Esophagus (tissue), 2 donors: Measurements from ENCODE around the gene RAX. TPM values are rescaled to one million over a fixed set of nuclear protein-coding genes. Genes with fewer than 3 reads are reported as not detected.

Source experiments
- H3K27ac ChIP-seq, 2 donors: one replicate each; pipeline ENCODE4 v1.5.1; 2013; ENCODE audit warnings: low read depth in 2 of 2, mild to moderate bottlenecking in 2 of 2, inconsistent platforms in 1 of 2, low read length in 1 of 2, moderate library complexity in 1 of 2
- H3K27me3 ChIP-seq, 2 donors: one replicate each; pipeline ENCODE4 v1.6.1; 2013; ENCODE audit warnings: low read length in 2 of 2, control low read depth in 1 of 2, mild to moderate bottlenecking in 1 of 2; ENCODE audit not compliant: insufficient read depth in 2 of 2, control insufficient read depth in 1 of 2
- H3K36me3 ChIP-seq, 2 donors: one replicate each; pipeline ENCODE4 v1.6.1; 2013; ENCODE audit warnings: low read length in 1 of 2; ENCODE audit not compliant: control insufficient read depth in 2 of 2, insufficient read depth in 2 of 2
- H3K4me1 ChIP-seq, 2 donors: one replicate each; pipeline ENCODE4 v1.6.1; 2013; ENCODE audit warnings: low read length in 1 of 2; ENCODE audit not compliant: control insufficient read depth in 2 of 2, insufficient read depth in 2 of 2
- H3K4me3 ChIP-seq, 2 donors: one replicate each; pipeline ENCODE4 v1.5.1; 2013; ENCODE audit warnings: low read length in 2 of 2, mild to moderate bottlenecking in 2 of 2, low read depth in 1 of 2, moderate library complexity in 1 of 2
- H3K9me3 ChIP-seq, 2 donors: one replicate each; pipeline ENCODE4 v1.6.1; 2013; ENCODE audit warnings: mild to moderate bottlenecking in 2 of 2, low read depth in 1 of 2, low read length in 1 of 2, moderate library complexity in 1 of 2; ENCODE audit not compliant: control insufficient read depth in 2 of 2, insufficient read depth in 1 of 2
- WGBS, 2 donors: extraction: QIAGEN DNeasy Blood & Tissue Kit; methylation state at CpG; one replicate each; pipeline ENCODE4 v1.1.7; 2013; 5-methylcytosine and 5-hydroxymethylcytosine counted together
- polyA plus RNA-seq, 2 donors: library from polyadenylated mRNA; stranded (reverse); fragments of 200-250 nt; gene quantifications; one replicate each; pipeline ENCODE4 v1.2.3, GENCODE V29; 2013
- donor health status: healthy with polysubstance abuse.
- donor health status: Bipolar disorder and iron deficiency.

The RAX gene
- polyA plus RNA-seq, 2 donors, result 0.01 to 0.14 TPM

- Histone ChIP-seq H3K4me1 (peaks cover 8 to 12% of the 10 kb centered on the region in 2 donors), H3K4me3 (no peak overlapping the region), H3K27me3 (peaks cover 0 to 55% of the 10 kb centered on the region in 2 donors), H3K36me3 (no peaks in the 10 kb centered on the region), H3K27ac (no peak overlapping the region), H3K9me3 (peaks cover 4 to 10% of the 10 kb centered on the region in 2 donors)
- 12 to 15% methylated on average over 28 of the region's 28 CpGs for WGBS, 2 donors
Observed at GRCh38 chr18:59268127-59268720, 5.0 kb downstream of the RAX start.

- peaks cover 0 to 50% of the 10 kb centered on the region in 2 donors for H3K27me3 ChIP-seq
- peaks cover 4 to 8% of the 10 kb centered on the region in 2 donors for H3K9me3 ChIP-seq
- H3K4me1 ChIP-seq, result peaks cover 6 to 8% of the 10 kb centered on the region in 2 donors
- 2 to 3% methylated on average over 39 to 41 of the region's 41 CpGs for WGBS, 2 donors
- no peaks in the 10 kb centered on the region for H3K36me3 ChIP-seq
- H3K27ac ChIP-seq, result no peak overlapping the region
- no peak overlapping the region for H3K4me3 ChIP-seq
Observed at GRCh38 chr18:59267503-59268126, 5.6 kb downstream of the RAX start.

GRCh38 chr18:59266886-59267502 is 6.3 kb downstream of the RAX start:
- Histone ChIP-seq H3K4me1 (peaks cover 6 to 8% of the 10 kb centered on the region in 2 donors), H3K27me3 (peaks cover 0 to 45% of the 10 kb centered on the region in 2 donors), H3K27ac (no peak overlapping the region), H3K4me3 (no peak overlapping the region), H3K9me3 (peaks cover 4 to 8% of the 10 kb centered on the region in 2 donors), H3K36me3 (no peaks in the 10 kb centered on the region)
- WGBS, 2 donors, result 13 to 14% methylated on average over 10 of the region's 10 CpGs

GRCh38 chr18:59266459-59266858 is 6.8 kb downstream of the RAX start:
- Histone ChIP-seq H3K4me1 (peaks cover 6 to 8% of the 10 kb centered on the region in 2 donors), H3K27me3 (peaks cover 0 to 45% of the 10 kb centered on the region in 2 donors)

GRCh38 chr18:59265974-59266369 is 7.3 kb downstream of the RAX start:
- Histone ChIP-seq H3K36me3 (no peaks in the 10 kb centered on the region), H3K4me3 (peak overlapping the region in 1 of 2 donors; percentile 28), H3K27ac (no peak overlapping the region), H3K9me3 (peaks cover 4 to 8% of the 10 kb centered on the region in 2 donors), H3K27me3 (peaks cover 0 to 42% of the 10 kb centered on the region in 2 donors), H3K4me1 (peaks cover 6 to 8% of the 10 kb centered on the region in 2 donors)
- 9 to 11% methylated on average over 12 of the region's 12 CpGs for WGBS, 2 donors

More at GRCh38 chr18:59266459-59266858, 6.8 kb downstream of the RAX start:
- 15 to 20% methylated on average over 1 of the region's 1 CpG for WGBS, 2 donors
- Histone ChIP-seq H3K27ac (no peak overlapping the region), H3K4me3 (no peak overlapping the region), H3K36me3 (no peaks in the 10 kb centered on the region), H3K9me3 (peaks cover 4 to 8% of the 10 kb centered on the region in 2 donors)

- Histone ChIP-seq H3K4me1 (peaks cover 6 to 8% of the 10 kb centered on the region in 2 donors), H3K4me3 (peak overlapping the region; percentile 19 to 28), H3K27ac (no peak overlapping the region), H3K9me3 (peaks cover 4 to 8% of the 10 kb centered on the region in 2 donors), H3K36me3 (no peaks in the 10 kb centered on the region), H3K27me3 (peaks cover 0 to 36% of the 10 kb centered on the region in 2 donors)
- 6 to 7% methylated on average over 36 to 38 of the region's 38 CpGs for WGBS, 2 donors
Observed at GRCh38 chr18:59265246-59265973, 7.8 kb downstream of the RAX start.

GRCh38 chr18:59264651-59265245 is 8.5 kb downstream of the RAX start:
- WGBS, 2 donors, result 9 to 11% methylated on average over 41 of the region's 41 CpGs
- Histone ChIP-seq H3K36me3 (no peaks in the 10 kb centered on the region), H3K27ac (no peak overlapping the region), H3K4me3 (peak overlapping the region in 1 of 2 donors; percentile 28), H3K27me3 (peaks cover 0 to 35% of the 10 kb centered on the region in 2 donors), H3K4me1 (peaks cover 6 to 8% of the 10 kb centered on the region in 2 donors), H3K9me3 (peaks cover 4 to 8% of the 10 kb centered on the region in 2 donors)

- H3K36me3 ChIP-seq, result no peaks in the 10 kb centered on the region
- peaks cover 0 to 32% of the 10 kb centered on the region in 2 donors for H3K27me3 ChIP-seq
- no peak overlapping the region for H3K27ac ChIP-seq
- no peak overlapping the region for H3K4me3 ChIP-seq
- 8 to 11% methylated on average over 17 of the region's 17 CpGs for WGBS, 2 donors
- peaks cover 4 to 8% of the 10 kb centered on the region in 2 donors for H3K9me3 ChIP-seq
- H3K4me1 ChIP-seq, result peaks cover 6% of the 10 kb centered on the region in 2 donors
Observed at GRCh38 chr18:59264121-59264571, 9.1 kb downstream of the RAX start.

- 8 to 10% methylated on average over 16 of the region's 16 CpGs for WGBS, 2 donors
- Histone ChIP-seq H3K9me3 (peaks cover 4 to 8% of the 10 kb centered on the region in 2 donors), H3K36me3 (no peaks in the 10 kb centered on the region), H3K27me3 (peaks cover 0 to 27% of the 10 kb centered on the region in 2 donors), H3K4me1 (peaks cover 5 to 6% of the 10 kb centered on the region in 2 donors), H3K27ac (no peak overlapping the region), H3K4me3 (no peak overlapping the region)
Observed at GRCh38 chr18:59263661-59264060, 9.6 kb downstream of the RAX start.
